Endothelial cell of umbilical vein (primary cell): ENCODE data around the gene TP53BP1.

ENCODE experiments used
- FOS ChIP-seq: IDR thresholded peaks from 2 replicates; pipeline ENCODE4 v1.6.1; 2011; ENCODE audit warnings: mild to moderate bottlenecking, low read length, moderate library complexity, borderline replicate concordance; ENCODE audit not compliant: insufficient read depth
- POLR2A ChIP-seq: IDR thresholded peaks from 2 replicates; pipeline ENCODE4 v1.6.1; 2012; ENCODE audit warnings: low read depth, mild to moderate bottlenecking, control low read depth, low read length
- TF ChIP-seq, protein P1 (sequence below): IDR thresholded peaks from 2 replicates; pipeline ENCODE4 v1.6.1; 2011; ENCODE audit not compliant: insufficient read depth, insufficient read length
- TF ChIP-seq, protein P2 (sequence below), 2 donors: IDR thresholded peaks; 1 replicate in 1 of 2; 2 replicates in 1 of 2; pipeline ENCODE4 v1.5.1; 2011; ENCODE audit warnings: low read length in 2 of 2, mild to moderate bottlenecking in 2 of 2, moderate library complexity in 2 of 2, control low read depth in 1 of 2, inconsistent platforms in 1 of 2, low read depth in 1 of 2; ENCODE audit not compliant: insufficient read depth in 1 of 2; ENCODE audit errors: extremely low read depth in 1 of 2

DNA sequence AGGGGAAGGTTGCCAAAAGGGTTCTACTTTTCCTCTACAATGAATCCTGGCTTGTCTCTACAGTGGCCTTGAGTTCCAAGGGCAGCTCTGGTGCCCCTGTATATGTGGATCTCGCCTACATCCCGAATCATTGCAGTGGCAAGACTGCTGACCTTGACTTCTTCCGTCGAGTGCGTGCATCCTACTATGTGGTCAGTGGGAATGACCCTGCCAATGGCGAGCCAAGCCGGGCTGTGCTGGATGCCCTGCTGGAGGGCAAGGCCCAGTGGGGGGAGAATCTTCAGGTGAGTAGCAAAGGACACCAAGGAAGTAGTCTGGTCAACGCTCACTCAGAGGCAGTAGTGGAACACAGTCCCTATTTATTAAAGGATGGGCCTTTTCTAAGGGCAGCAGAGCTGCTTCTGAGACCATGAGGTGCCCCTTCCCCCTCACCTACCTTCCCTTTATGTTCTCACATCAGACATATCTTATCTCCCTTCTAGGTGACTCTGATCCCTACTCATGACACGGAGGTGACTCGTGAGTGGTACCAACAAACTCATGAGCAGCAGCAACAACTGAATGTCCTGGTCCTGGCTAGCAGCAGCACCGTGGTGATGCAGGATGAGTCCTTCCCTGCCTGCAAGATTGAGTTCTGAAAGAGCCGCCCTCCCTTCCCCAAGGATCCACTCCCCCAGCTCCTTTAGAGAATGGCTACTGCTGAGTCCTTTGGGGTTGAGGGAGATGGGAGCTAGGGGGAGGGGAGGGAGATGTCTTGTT, 36.8 kb upstream of the TP53BP1 start:
- TF ChIP-seq POLR2A (no peak), FOS (no peak)
- TF ChIP-seq, protein P1, sequence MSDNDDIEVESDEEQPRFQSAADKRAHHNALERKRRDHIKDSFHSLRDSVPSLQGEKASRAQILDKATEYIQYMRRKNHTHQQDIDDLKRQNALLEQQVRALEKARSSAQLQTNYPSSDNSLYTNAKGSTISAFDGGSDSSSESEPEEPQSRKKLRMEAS: no peak
- TF ChIP-seq, protein P2, sequence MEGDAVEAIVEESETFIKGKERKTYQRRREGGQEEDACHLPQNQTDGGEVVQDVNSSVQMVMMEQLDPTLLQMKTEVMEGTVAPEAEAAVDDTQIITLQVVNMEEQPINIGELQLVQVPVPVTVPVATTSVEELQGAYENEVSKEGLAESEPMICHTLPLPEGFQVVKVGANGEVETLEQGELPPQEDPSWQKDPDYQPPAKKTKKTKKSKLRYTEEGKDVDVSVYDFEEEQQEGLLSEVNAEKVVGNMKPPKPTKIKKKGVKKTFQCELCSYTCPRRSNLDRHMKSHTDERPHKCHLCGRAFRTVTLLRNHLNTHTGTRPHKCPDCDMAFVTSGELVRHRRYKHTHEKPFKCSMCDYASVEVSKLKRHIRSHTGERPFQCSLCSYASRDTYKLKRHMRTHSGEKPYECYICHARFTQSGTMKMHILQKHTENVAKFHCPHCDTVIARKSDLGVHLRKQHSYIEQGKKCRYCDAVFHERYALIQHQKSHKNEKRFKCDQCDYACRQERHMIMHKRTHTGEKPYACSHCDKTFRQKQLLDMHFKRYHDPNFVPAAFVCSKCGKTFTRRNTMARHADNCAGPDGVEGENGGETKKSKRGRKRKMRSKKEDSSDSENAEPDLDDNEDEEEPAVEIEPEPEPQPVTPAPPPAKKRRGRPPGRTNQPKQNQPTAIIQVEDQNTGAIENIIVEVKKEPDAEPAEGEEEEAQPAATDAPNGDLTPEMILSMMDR (IDR thresholded peaks at IDR 0.05; ENCODE audit: extremely low read depth in 1 of 2, insufficient read depth in 1 of 2, low read depth in 1 of 2, low read length in 2 of 2): no peak
